SHP77 treated with DMSO at 0.1 percent for 48 hours (cell line): ENCODE measurements around the gene RAI14.

Experiments used
- DNase-seq: peaks from one replicate; lab custom pipeline; 2025; lab: John Stamatoyannopoulos, UW

The RAI14 gene

DNA sequence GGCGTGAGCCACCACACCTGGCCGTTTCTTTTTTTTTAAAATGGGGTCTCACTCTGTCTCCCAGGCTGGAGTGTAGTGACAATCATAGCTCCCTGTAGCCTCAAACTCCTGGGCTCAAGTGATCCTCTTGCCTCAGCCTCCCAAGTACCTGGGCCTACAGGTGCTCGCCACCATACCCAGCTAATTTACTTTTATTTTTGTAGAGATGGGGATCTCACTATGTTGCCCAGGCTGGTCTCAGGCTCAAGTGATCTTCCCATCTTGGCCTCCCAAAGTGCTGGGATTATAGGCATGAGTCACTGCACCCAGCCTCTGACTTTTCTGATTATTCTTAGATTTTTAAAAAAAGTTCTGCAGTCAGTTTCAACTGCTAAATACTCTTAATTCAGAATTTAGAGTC lies 21.3 kb downstream of the RAI14 start:
- DNase-seq, result no peak

GRCh38 chr5:34680896-34681295 lies 24.8 kb downstream of the RAI14 start:
- no peak for DNase-seq

GRCh38 chr5:34682926-34683623 lies 26.9 kb downstream of the RAI14 start:
- DNase-seq, result no peak

- no peak for DNase-seq
These were observed 28.3 kb downstream of the RAI14 start for GRCh38 chr5:34684281-34684979.

DNA sequence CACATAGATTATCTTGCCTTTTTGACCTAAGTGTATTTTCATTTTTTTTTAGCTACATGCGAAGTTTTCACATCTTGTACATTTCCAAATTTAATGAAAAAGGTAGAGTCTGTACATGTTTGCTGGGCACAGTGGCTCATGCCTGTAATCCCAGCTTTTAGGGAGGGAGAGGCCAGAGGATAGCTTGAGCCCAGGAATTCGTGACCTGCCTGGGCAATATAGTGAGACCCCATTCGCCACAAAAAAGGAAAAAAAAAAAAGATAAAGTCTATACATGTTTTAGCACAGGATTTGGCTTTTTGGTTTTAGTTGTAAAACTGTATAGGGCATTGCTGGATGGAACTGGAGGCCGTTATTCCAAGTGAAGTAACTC lies 28.8 kb downstream of the RAI14 start:
- no peak for DNase-seq

DNA sequence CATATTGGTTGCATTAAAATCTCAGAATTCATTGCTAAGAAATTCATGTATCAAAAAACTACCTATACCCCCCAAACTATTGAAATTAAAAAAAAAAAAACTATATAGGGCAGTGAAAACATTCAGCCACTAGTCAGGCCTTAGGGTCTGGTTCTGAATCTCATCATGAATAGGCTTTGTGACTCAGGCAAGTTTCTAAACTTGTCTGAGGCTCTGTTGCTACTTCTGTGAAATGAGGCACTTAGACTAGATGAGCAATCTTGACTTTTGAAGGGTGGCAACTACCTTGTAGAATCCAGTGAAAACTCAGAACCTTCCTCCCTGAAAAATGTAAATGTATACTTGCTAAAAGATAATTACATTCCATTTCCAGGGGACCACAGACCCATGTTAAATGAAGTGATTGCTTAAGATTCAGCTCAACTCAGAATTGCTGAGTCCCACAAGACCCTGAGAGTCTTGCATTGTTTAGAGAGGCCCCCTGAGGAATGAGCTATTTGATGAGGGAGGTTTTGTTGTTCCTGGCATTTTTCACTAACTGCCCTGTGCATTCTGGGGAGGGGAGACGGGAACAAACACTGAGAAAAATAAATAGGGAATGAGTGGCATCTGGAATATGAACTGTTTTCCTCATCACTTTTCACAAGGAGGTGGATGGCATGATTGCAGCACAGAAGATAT lies 29.5 kb downstream of the RAI14 start:
- no peak for DNase-seq

DNA sequence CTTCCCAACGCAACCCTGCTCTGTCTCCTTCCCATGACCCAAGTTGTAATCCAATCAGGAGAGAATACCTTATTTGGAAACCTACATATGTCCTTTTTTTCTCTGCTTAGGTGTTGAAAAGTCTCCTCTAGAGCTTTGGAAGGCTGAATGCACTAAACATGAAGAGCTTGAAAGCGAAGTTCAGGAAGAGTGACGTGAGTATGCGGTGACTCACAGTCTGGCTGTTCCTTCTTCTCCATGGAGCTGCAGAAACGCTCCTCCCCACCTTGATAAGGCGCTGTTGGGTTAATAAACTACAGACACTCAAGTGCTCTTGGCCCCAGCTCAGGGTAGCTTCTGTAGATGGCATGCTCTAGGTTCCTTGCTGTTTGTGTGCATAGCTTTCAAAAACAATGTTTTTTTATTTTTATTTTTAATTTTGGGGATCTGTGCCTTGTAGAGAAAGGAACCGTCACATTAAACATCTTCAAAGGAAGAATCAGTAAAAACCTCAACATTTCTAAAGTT lies 30.7 kb downstream of the RAI14 start:
- no peak for DNase-seq

DNA sequence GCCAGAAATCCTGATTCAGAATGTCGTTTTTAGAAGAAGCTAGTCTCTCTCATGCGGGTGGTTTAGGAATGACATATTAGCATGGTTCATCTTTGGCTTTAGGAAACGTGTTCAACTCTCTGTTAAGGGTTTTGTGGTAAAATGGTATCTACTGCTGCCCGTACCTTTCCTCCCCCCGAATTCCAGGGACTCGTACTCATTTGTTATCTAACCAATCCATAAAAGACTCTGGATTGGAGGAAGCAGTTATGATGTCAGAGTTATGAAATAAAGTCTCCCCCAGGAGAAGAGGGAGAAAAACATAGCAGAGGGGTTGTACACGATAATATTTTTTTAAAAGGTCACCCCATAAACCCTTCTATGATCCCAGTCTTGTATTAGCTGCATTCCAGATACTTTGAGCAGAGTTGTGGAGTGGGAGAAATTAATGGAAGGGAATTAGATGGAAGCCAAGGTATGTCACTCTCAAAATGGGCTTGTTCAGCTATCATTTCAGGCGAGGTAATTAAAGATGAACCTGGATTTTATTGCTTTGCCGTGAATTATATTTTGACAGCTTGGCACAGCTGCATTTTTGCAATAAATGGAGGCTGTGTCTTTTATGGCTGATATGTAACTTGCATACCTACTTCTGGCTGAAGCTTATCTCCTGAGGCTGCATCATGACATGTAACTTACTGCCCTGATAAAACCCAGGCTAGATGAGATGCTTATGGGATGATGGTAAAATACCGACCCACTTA lies 31.3 kb downstream of the RAI14 start:
- DNase-seq, result no peak

- no peak for DNase-seq
These were observed 32.1 kb downstream of the RAI14 start for GRCh38 chr5:34688015-34688810.

DNA sequence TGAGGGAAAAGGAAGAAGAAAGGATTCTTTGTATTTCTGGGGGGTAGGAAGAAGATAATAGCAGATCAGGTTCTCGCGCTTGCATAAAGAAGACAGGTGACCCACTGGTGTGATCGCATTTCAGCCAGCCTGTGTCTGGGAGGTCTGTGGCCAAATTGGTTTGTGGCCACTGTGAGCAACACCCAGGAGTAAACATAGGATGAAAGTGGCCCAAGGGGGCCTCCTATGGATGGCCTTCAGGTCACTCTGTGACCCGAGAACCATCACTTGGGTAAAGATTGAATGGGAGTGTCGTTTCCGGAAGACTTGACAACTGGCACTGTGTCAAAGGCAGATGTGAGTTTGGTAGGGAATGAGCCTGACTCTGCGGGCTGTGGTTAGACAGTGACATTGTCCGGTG lies 34.2 kb downstream of the RAI14 start:
- no peak for DNase-seq

DNA sequence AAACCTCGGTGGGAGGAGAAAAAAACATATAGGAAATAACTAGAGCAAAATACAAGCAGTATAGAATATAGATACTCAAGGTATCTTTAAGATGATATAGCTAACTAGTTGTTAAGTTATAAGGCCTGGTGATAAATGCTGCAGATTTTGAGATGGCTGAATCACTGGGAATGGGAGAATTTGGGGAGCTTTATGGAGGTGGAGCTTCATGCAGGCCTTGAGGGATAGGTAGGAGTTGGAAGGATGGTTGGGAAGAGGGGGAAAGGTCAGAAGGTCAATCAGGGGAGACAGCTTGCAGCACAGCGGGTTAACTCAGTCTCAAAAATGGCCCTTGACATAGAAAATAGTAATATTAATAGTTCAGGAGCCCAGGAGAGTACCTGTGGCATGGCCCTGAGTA lies 34.8 kb downstream of the RAI14 start:
- no peak for DNase-seq

GRCh38 chr5:34691326-34691725 lies 35.2 kb downstream of the RAI14 start:
- no peak for DNase-seq

- DNase-seq, result no peak
These were observed 36.7 kb downstream of the RAI14 start for GRCh38 chr5:34692786-34693185.

- no peak for DNase-seq
These were observed 37.9 kb downstream of the RAI14 start for GRCh38 chr5:34694012-34694411.

GRCh38 chr5:34694685-34695084 lies 38.6 kb downstream of the RAI14 start:
- DNase-seq, result no peak

DNA sequence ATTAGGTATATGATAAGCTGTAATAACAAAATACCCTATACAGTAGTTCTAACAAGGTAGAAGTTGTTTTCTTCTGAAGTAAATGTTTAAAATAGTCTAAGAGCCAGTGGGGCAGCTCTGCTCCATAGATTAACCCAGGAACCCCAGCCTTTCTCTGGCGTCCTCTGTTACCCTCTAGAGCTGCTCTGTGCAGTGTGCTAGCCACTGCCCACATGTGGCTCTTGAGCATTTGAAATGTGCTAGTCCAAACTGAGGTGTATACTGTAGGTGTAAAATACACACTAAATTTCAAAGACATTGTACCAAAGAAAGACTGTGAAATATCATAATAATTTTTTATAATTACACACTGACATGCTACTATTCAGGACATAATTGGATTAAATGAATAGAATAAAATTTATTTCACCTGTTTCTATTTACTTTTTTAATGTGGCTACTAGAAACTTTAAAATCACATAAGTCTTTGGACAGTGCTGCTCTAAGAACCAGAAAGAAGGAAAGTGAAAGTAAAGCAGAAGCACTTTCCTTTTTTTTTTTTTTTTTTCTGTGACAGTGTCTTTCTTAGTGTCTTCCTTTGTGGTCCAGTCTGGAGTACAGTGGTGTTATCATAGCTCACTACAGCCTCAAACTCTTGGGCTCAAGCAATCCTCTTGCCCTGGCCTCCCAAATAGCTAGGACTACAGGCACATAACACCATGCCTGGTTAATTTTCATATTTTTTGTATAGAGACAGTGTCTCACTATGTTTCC lies 39.3 kb downstream of the RAI14 start:
- DNase-seq, result no peak

DNA sequence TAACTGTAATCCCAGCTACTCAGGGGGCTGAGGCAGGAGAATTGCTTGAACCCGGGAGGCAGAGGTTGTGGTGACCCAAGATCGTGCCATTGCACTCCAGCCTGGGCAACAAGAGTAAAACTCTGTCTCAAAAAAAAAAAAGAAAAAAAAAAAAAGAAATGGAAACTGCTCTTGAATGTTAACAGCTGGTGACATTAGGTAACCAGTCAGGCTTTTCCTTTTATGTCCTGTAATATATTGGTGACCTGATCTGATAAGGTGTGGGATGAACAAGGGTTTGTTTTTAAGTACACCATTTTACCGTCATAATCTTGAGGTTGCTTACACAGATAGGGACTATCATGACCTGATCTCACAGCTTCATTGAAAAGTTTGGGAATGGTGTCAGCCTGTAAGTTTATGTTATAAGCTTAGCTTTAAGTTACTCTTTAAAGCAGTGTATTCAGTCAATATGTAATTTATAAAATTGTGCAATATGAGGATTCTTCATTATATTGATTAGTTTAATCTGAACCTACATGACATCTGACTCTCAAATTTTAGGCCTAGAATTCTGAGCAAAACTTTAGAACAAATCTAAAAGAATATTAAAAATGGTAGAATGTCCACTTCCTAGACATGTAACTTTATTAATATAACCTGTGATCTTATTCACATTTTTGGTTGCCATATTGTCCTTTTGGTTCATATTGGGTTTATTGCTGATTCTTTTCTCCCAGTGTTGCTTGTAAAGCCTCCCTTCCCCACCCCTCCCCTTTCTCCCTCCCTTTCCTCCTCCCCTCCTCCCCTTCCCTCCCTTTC lies 41.4 kb downstream of the RAI14 start:
- DNase-seq, result no peak

GRCh38 chr5:34698109-34698419 lies 41.9 kb downstream of the RAI14 start:
- no peak for DNase-seq

GRCh38 chr5:34698754-34699153 lies 42.6 kb downstream of the RAI14 start:
- no peak for DNase-seq
